Kidney (tissue), 14 donors: Measurements from ENCODE around the gene PGRMC2. TPM values are rescaled to one million over a fixed set of nuclear protein-coding genes. Genes with fewer than 3 reads are reported as not detected.

Source experiments
- DNase-seq, 5 donors: peaks; one replicate each; pipeline ENCODE4 v3.0.0-alpha.2; 2013 to 2020
- FAIRE-seq: peaks from 2 replicates; lab custom pipeline; 2012; peaks lifted over from hg19 to GRCh38; lab: Jason Lieb, UNC
- H3K27ac ChIP-seq, 2 donors: one replicate each; pipeline ENCODE4 v1.7.0; 2013; ENCODE audit warnings: low read depth in 2 of 2, low read length in 2 of 2, inconsistent platforms in 1 of 2
- H3K27me3 ChIP-seq: one replicate; pipeline ENCODE4 v1.7.1; 2013; ENCODE audit warnings: low read length, inconsistent platforms; ENCODE audit not compliant: control insufficient read depth, insufficient read depth
- H3K36me3 ChIP-seq, 3 donors: one replicate each; pipeline versions ENCODE4 v1.7.0 to v1.7.1; 2013; ENCODE audit warnings: low read length in 3 of 3, control low read depth in 1 of 3, inconsistent platforms in 1 of 3; ENCODE audit not compliant: insufficient read depth in 3 of 3, control insufficient read depth in 2 of 3
- H3K4me1 ChIP-seq, 3 donors: one replicate each; pipeline versions ENCODE4 v1.7.0 to v1.7.1; 2013; ENCODE audit warnings: low read length in 3 of 3, inconsistent platforms in 1 of 3, low read depth in 1 of 3; ENCODE audit not compliant: control insufficient read depth in 2 of 3, insufficient read depth in 2 of 3
- H3K4me3 ChIP-seq, 3 donors: one replicate each; pipeline versions ENCODE4 v1.7.0 to v1.8.1; 2013; ENCODE audit warnings: low read length in 3 of 3, control low read depth in 1 of 3, inconsistent platforms in 1 of 3
- H3K9ac ChIP-seq, 3 donors: one replicate each; pipeline versions ENCODE4 v1.7.0 to v1.7.1; 2013; ENCODE audit warnings: low read length in 3 of 3, control low read depth in 1 of 3, inconsistent platforms in 1 of 3
- H3K9me3 ChIP-seq, 3 donors: one replicate each; pipeline versions ENCODE4 v1.7.0 to v1.7.1; 2013; ENCODE audit warnings: low read length in 3 of 3, control low read depth in 1 of 3, inconsistent platforms in 1 of 3; ENCODE audit not compliant: control insufficient read depth in 2 of 3, insufficient read depth in 1 of 3
- intact Hi-C: fragments of 100-400 bp; cut with DNase I; formaldehyde crosslinking; loops from one replicate; pipeline ENCODE4 v1.11.1; 2022
- polyA plus RNA-seq: library from polyadenylated mRNA; stranded (reverse); fragments of 350-450 nt; fragmentation: Illumina TruSeq; extraction: RNeasy Lipid Tissue Mini Kit (QIAGEN cat#74804); gene quantifications from one replicate; pipeline ENCODE4 v1.2.3, GENCODE V29; 2014; ENCODE audit warnings: low read depth, low replicate concordance; ENCODE audit not compliant: insufficient read depth
- total RNA-seq: library from RNA; stranded (reverse); fragmentation: NEBNext Ultra II Directional; extraction: Animal tissue kit (Norgen Biotek cat#: 25700); gene quantifications from one replicate; pipeline ENCODE4 v1.2.1, GENCODE V29; 2021
- TF ChIP-seq, protein P1 (sequence below): IDR thresholded peaks from 3 replicates; pipeline ENCODE4 v1.5.1; 2012; ENCODE audit warnings: mild to moderate bottlenecking, moderate library complexity, borderline replicate concordance; ENCODE audit not compliant: insufficient read depth; ENCODE audit errors: extremely low read depth
- donor health status: control.
- donor health status: control.
- donor health status: control.
- donor health status: control.
- donor health status: control.
- donor health status: DM: yes; HTN: yes; CAD: no.
- donor health status: Normal renal cell carcinoma (clear cell type).

PGRMC2 gene
- total and polyA plus RNA-seq, 2 donors from 2014 or later = 65.7 to 70.0 TPM

DNA sequence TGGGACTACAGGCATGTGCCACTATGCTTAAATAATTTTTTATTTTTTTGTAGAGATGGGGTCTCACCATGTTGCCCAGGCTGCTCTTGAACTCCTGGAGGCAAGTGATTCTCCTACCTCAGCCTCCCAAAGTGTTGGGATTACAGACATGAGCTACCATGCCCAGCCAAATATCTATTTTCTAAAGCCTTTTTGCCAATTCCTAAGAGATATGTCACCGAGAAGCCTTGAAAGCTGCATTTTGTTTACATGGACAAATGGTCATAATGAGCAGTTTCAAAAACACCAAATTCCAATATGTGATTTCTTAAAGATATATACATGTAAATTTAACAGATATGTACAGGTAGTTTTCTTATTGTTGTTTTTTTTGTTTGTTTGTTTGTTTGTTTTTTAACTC is 33.0 kb upstream of the PGRMC2 start:
- H3K36me3 ChIP-seq = peaks cover 0 to 2% (median 0%) of the 10 kb centered on the region in 3 donors
- TF ChIP-seq, protein P1, sequence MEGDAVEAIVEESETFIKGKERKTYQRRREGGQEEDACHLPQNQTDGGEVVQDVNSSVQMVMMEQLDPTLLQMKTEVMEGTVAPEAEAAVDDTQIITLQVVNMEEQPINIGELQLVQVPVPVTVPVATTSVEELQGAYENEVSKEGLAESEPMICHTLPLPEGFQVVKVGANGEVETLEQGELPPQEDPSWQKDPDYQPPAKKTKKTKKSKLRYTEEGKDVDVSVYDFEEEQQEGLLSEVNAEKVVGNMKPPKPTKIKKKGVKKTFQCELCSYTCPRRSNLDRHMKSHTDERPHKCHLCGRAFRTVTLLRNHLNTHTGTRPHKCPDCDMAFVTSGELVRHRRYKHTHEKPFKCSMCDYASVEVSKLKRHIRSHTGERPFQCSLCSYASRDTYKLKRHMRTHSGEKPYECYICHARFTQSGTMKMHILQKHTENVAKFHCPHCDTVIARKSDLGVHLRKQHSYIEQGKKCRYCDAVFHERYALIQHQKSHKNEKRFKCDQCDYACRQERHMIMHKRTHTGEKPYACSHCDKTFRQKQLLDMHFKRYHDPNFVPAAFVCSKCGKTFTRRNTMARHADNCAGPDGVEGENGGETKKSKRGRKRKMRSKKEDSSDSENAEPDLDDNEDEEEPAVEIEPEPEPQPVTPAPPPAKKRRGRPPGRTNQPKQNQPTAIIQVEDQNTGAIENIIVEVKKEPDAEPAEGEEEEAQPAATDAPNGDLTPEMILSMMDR = no peak
- H3K4me3 ChIP-seq = no peak overlapping the region
- H3K9me3 ChIP-seq = no peaks in the 10 kb centered on the region
- intact Hi-C loops = no loop called here
- no peak for DNase-seq
- H3K9ac ChIP-seq = no peak overlapping the region
- FAIRE-seq = no peak
- no peaks in the 10 kb centered on the region for H3K4me1 ChIP-seq
- H3K27ac ChIP-seq = no peak overlapping the region
- no peaks in the 10 kb centered on the region for H3K27me3 ChIP-seq

DNA sequence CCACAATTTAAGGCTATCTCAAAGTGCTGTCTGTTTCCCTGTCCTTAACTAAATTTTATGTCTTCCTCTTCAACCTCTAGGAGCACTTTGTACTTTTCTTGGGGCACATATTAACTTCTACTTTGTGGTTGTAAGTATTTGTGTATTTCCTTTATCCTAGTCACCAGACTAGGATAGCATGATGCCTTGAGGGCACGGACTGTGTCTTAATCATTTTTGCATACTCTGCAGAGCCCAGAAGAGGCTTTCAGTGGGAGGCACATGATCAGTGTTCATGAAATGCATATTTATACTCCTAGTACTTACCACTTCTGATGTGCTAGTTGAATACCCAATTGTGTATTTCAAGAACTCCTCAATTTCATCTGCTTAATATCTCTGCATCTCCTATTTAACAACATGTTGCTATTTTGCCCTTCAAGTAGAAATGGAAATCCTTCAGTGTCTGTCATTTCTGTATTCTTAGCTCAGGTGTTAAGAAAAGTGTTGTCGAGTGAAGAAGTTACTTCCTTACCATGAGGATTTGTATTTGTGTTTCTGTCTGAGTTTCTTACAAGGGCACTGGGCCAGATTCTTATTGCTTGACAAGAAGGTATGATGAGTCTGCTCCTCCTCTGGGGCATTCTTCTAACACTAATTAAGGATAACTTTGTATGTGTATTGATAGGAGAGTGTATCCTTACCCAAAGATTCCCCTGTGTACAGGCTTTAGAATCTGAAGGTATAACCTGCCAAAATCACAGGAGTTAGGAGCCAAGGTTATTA is 28.3 kb upstream of the PGRMC2 start:
- no peak for FAIRE-seq
- TF ChIP-seq, protein P1 = no peak

DNA sequence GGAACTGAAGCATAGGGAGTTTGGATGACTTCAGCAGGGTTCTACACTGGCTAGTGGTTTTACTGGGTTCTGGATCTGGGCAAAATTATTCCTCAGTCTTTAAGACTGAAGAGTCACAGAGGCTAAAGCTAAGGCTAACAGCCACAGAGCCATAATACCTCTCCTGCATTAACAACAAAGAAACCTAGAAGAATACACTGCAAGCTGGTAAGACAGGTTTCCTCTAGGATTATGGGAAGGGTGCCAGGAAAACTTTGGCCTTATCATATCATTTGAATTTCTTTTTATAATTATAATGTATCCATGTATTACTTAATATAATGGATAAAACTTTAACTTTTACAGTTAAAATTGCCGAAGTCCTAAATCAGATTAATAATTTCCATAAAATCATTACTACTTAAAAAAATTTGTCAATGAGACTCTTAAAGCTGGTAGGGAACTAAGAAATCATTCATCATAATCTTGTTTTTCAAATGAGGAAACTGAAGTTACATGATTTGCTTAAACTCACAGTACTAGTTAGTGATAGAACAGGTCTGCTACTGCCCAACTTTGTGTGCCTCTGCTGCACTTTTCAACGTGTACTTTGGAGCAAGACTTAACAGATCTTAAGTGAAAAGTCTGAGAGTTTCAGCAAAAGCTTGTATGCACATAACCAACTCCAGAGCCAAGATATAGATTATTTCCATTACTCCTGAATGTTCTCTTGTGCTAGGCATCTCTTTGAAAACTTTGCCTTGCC is 24.2 kb upstream of the PGRMC2 start:
- Histone ChIP-seq H3K27ac (no peak overlapping the region), H3K4me3 (no peak overlapping the region), H3K36me3 (no peaks in the 10 kb centered on the region), H3K9me3 (no peaks in the 10 kb centered on the region), H3K4me1 (peaks cover 0 to 8% (median 3%) of the 10 kb centered on the region in 3 donors), H3K27me3 (no peaks in the 10 kb centered on the region), H3K9ac (no peak overlapping the region)
- FAIRE-seq (no peak), DNase-seq (no peak)
- TF ChIP-seq, protein P1 = no peak
- intact Hi-C loops = no loop called here

More for the DNA sequence above, 28.3 kb upstream of the PGRMC2 start:
- Histone ChIP-seq H3K27ac (no peak overlapping the region), H3K9me3 (no peaks in the 10 kb centered on the region), H3K27me3 (no peaks in the 10 kb centered on the region), H3K4me3 (no peak overlapping the region), H3K9ac (no peak overlapping the region), H3K36me3 (no peaks in the 10 kb centered on the region), H3K4me1 (peaks cover 0 to 3% (median 0%) of the 10 kb centered on the region in 3 donors)
- intact Hi-C loops = no loop called here
- DNase-seq = no peak
